OCI-LY3 (cell line): ENCODE measurements around the gene DAZL.
"Not testable (repeated sequence)": the region's sequence is repeated elsewhere in the genome, so short reads cannot be mapped to it uniquely, and the experiment has no call there.

Source experiments
- H2AFZ ChIP-seq: fragments of 200-600, 300-600 bp; shearing (Covaris generic); 2 replicates; pipeline ENCODE4 v1.6.0; 2014; ENCODE audit warnings: antibody characterized with exemption, low read depth, low read length
- H3K27ac ChIP-seq: fragments of 200-600, 300-600 bp; sonication (generic); 2 replicates; pipeline ENCODE4 v1.5.1; 2014; ENCODE audit warnings: mild to moderate bottlenecking, low read length, moderate library complexity, mixed read lengths
- H3K27me3 ChIP-seq: fragments of 200-600, 300-600 bp; sonication (generic); 2 replicates; pipeline ENCODE4 v1.6.1; 2014; ENCODE audit warnings: low read depth, low read length, mixed read lengths
- H3K36me3 ChIP-seq: fragments of 200-600, 300-600 bp; sonication (generic); replicated peaks from 2 replicates; pipeline ENCODE3; 2014; ENCODE audit warnings: low read depth, low read length, mixed read lengths
- H3K4me1 ChIP-seq: fragments of 300-600, 200-600 bp; sonication (generic); 2 replicates; pipeline ENCODE4 v1.6.1; 2014; ENCODE audit warnings: low read length, mixed read lengths
- H3K4me2 ChIP-seq: fragments of 200-600, 300-600 bp; sonication (generic); 2 replicates; pipeline ENCODE4 v1.6.1; 2014; ENCODE audit warnings: low read length, mixed read lengths
- H3K4me3 ChIP-seq: fragments of 300-600, 200-600 bp; sonication (generic); 2 replicates; pipeline ENCODE4 v1.5.1; 2014; ENCODE audit warnings: antibody characterized with exemption, mild to moderate bottlenecking, low read length, moderate library complexity
- H3K79me2 ChIP-seq: fragments of 300-600, 200-600 bp; shearing (Covaris generic); 2 replicates; pipeline ENCODE4 v1.6.1; 2014; ENCODE audit warnings: mild to moderate bottlenecking, low read length, mixed read lengths
- H3K9ac ChIP-seq: fragments of 300-600, 200-600 bp; shearing (Covaris generic); 2 replicates; pipeline ENCODE4 v1.6.0; 2014; ENCODE audit warnings: mild to moderate bottlenecking, low read length, moderate library complexity
- H3K9me3 ChIP-seq: fragments of 200-600, 300-600 bp; shearing (Covaris generic); 2 replicates; pipeline ENCODE4 v1.6.1; 2014; ENCODE audit warnings: low read length, mixed read lengths; ENCODE audit not compliant: insufficient read depth
- H4K20me1 ChIP-seq: fragments of 200-600, 300-600 bp; sonication (generic); 2 replicates; pipeline ENCODE4 v1.6.1; 2016; ENCODE audit warnings: low read length, mixed read lengths; ENCODE audit not compliant: insufficient read depth
- EZH2phosphoT487 ChIP-seq: fragments of 200-600 bp; shearing (Covaris generic); IDR thresholded peaks from 2 replicates; pipeline ENCODE4 v1.6.1; 2018; ENCODE audit warnings: antibody characterized with exemption, mixed run types, low read depth
- TF ChIP-seq, protein P1 (sequence below): fragments of 200-600, 300-600 bp; sonication (generic); IDR thresholded peaks from 2 replicates; pipeline ENCODE4 v1.5.1; 2014; ENCODE audit warnings: antibody characterized with exemption, low read length, low read depth

DAZL gene

DNA sequence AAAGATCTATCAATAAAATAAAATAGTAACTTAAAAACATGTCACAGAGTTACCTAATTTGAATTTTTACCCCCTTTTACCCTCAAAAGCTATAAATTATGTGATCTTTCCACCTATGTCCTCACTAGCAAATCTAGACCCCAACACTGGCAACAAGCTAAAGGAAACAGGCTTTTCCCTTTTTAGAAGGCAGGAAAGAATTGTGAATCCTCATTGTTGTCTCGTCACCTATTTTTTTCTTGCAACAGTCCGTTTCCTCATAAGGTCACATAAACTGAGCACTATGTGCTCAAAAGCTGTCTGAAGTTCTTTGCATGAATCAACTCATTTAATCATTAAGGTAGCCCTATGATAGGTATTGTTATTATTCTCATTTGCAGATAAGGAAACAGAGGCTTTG, 34.6 kb upstream of the DAZL start:
- H3K36me3 ChIP-seq = peaks cover 4% of the 10 kb centered on the region

DNA sequence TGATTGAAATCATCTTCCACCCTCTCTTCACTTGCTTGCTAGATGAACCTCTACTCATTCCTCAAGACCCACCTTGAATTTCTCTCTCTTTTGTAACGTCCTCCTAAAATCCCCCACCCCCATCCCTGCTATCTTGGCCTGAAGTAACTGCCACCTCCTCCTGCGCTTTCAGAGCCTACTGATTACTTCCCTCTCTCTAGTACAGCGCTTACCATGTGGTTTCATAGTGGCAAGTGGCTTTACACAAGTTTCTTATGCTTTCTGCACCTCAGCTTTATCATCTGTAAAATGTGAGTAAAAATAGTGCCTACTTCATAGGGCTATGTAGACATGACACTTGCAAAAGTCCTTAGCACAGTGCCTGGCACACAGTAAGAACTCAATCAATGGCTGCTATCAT, 28.7 kb upstream of the DAZL start:
- Histone ChIP-seq H3K27me3 (peaks cover 4% of the 10 kb centered on the region; the same call in 1 of the 2 replicates), H2AFZ (no peak overlapping the region)

More for the DNA sequence above, 34.6 kb upstream of the DAZL start:
- Histone ChIP-seq H3K27me3 (peaks cover 4% of the 10 kb centered on the region; the same call in 1 of the 2 replicates), H3K9me3 (no peaks in the 10 kb centered on the region), H4K20me1 (no peaks in the 10 kb centered on the region), H3K79me2 (no peaks in the 10 kb centered on the region), H2AFZ (no peak overlapping the region), H3K4me2 (no peak overlapping the region), H3K9ac (no peak overlapping the region), H3K4me3 (no peak overlapping the region), H3K4me1 (peaks cover 14% of the 10 kb centered on the region), H3K27ac (no peak overlapping the region)
- TF ChIP-seq, protein P1, sequence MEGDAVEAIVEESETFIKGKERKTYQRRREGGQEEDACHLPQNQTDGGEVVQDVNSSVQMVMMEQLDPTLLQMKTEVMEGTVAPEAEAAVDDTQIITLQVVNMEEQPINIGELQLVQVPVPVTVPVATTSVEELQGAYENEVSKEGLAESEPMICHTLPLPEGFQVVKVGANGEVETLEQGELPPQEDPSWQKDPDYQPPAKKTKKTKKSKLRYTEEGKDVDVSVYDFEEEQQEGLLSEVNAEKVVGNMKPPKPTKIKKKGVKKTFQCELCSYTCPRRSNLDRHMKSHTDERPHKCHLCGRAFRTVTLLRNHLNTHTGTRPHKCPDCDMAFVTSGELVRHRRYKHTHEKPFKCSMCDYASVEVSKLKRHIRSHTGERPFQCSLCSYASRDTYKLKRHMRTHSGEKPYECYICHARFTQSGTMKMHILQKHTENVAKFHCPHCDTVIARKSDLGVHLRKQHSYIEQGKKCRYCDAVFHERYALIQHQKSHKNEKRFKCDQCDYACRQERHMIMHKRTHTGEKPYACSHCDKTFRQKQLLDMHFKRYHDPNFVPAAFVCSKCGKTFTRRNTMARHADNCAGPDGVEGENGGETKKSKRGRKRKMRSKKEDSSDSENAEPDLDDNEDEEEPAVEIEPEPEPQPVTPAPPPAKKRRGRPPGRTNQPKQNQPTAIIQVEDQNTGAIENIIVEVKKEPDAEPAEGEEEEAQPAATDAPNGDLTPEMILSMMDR = no peak
- TF ChIP-seq EZH2phosphoT487 = no peak

DNA sequence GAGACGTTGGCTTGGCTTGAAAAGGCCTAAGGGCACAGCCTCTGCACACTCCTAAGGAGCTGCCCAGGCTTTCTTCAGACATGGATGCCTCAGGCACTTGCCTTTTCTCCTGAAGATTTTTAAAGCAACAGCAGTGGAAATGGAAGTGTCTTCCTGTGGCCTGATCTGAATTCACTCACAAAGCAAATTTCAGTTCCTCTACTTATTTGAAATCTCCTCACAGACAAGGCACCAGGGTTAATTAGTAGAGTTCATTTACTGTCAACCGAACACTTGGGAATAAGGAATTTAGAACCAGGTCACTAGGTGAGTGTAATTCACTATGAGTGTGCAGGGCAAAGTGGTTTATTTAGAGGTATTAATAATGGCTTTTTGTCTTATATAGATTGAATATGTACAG, 27.2 kb upstream of the DAZL start:
- Histone ChIP-seq H3K36me3 (no peaks in the 10 kb centered on the region), H3K4me2 (peak overlapping the region; percentile 1; the same call in 1 of the 2 replicates), H3K4me1 (peaks cover 16% of the 10 kb centered on the region), H3K27ac (no peak overlapping the region), H3K79me2 (no peaks in the 10 kb centered on the region), H4K20me1 (no peaks in the 10 kb centered on the region), H2AFZ (no peak overlapping the region), H3K9me3 (no peaks in the 10 kb centered on the region), H3K4me3 (no peak overlapping the region), H3K9ac (no peak overlapping the region), H3K27me3 (peaks cover 4% of the 10 kb centered on the region; the same call in 1 of the 2 replicates)
- no peak for TF ChIP-seq EZH2phosphoT487
- TF ChIP-seq, protein P1 = no peak

More for the DNA sequence above, 28.7 kb upstream of the DAZL start:
- H3K79me2 ChIP-seq = no peaks in the 10 kb centered on the region
- H3K4me3 ChIP-seq = no peak overlapping the region
- H4K20me1 ChIP-seq = no peaks in the 10 kb centered on the region
- no peak for TF ChIP-seq EZH2phosphoT487
- TF ChIP-seq, protein P1 = no peak
- no peaks in the 10 kb centered on the region for H3K36me3 ChIP-seq
- H3K4me1 ChIP-seq = peaks cover 16% of the 10 kb centered on the region
- H3K9me3 ChIP-seq = no peaks in the 10 kb centered on the region
- no peak overlapping the region for H3K27ac ChIP-seq
- no peak overlapping the region for H3K9ac ChIP-seq
- H3K4me2 ChIP-seq = no peak overlapping the region

DNA sequence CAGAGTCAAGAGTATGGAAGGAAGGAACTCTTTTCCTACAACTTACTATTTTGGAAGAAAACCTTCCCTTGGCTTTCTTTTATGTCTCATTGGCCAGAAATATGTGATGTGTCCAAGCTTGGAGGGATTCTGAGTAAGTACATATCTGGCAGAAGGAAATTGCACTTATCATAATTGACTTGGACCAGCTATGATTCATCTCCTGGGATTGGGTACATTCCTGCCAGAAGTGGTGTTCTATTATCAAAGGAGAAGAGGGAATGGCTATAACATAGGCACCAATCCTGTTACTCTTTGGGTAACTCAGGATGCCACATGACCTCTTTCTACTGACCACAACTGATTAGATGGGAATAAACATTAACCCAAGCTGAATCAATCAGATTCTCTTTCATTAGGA, 13.5 kb upstream of the DAZL start:
- H3K27ac ChIP-seq = no peak overlapping the region
- H3K4me3 ChIP-seq = no peak overlapping the region
- H3K36me3 ChIP-seq = no peaks in the 10 kb centered on the region
- no peaks in the 10 kb centered on the region for H3K27me3 ChIP-seq
- peaks cover 6% of the 10 kb centered on the region; the same call in 1 of the 2 replicates for H3K4me1 ChIP-seq
- no peaks in the 10 kb centered on the region for H3K79me2 ChIP-seq
- no peak overlapping the region for H3K9ac ChIP-seq
- H4K20me1 ChIP-seq = no peaks in the 10 kb centered on the region
- no peak for TF ChIP-seq EZH2phosphoT487
- TF ChIP-seq, protein P1 = no peak
- no peaks in the 10 kb centered on the region for H3K9me3 ChIP-seq
- no peak overlapping the region for H3K4me2 ChIP-seq
- no peak overlapping the region for H2AFZ ChIP-seq

DNA sequence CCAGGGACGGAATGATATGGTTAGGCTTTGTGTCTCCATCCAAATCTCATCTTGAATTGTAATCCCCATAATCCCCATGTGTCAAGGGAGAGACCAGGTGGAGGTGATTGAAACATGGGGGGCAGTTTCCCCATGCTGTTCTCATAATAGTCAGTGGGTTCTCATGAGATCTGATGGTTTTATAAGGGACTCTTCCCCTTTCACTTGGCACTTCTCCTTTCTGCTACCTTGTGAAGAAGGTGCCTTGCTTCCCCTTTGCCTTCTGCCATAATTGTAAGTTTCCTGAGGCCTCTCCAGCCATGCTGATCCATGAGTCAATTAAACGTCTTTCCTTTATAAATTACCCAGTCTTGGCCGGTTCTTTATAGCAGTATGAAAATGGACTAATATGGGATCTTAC, 11.9 kb upstream of the DAZL start:
- not testable (repeated sequence) for H3K9me3 ChIP-seq, H3K27ac ChIP-seq, H3K79me2 ChIP-seq, H3K4me1 ChIP-seq, H3K9ac ChIP-seq, H3K4me2 ChIP-seq, H3K27me3 ChIP-seq, H3K4me3 ChIP-seq, H2AFZ ChIP-seq, H4K20me1 ChIP-seq, H3K36me3 ChIP-seq
